SK-N-SH (cell line): Measurements from ENCODE around the gene GSTM3. TPM values are rescaled to one million over a fixed set of nuclear protein-coding genes. Genes with fewer than 3 reads are reported as not detected.
"Not testable (repeated sequence)": the region's sequence is repeated elsewhere in the genome, so short reads cannot be mapped to it uniquely, and the experiment has no call there.

Source experiments
- CTCF ChIA-PET: fragments of 300-600, 350-600 bp; formaldehyde crosslinking; extraction: SDS; loops from one replicate; lab custom pipeline; 2021; lab: Yijun Ruan, JAX
- POLR2A ChIA-PET: fragments of 350-600 bp; sonication (Branson Sonifier 250); formaldehyde crosslinking; extraction: SDS; loops from one replicate; lab custom pipeline; 2020; ENCODE audit warnings: antibody characterized with exemption, inconsistent platforms; lab: Yijun Ruan, JAX
- DNase-seq: peaks from one replicate; pipeline ENCODE4 v3.0.0; 2012
- H2AFZ ChIP-seq: fragments of 200-600 bp; sonication (generic); 2 replicates; pipeline ENCODE4 v1.8.1; 2016; ENCODE audit warnings: antibody characterized with exemption, mild to moderate bottlenecking, low read depth
- H3F3A ChIP-seq: fragments of 200-600 bp; sonication (generic); replicated peaks from 2 replicates; pipeline ENCODE3; 2016; ENCODE audit warnings: antibody characterized with exemption, mild to moderate bottlenecking; ENCODE audit not compliant: insufficient read depth
- H3K27ac ChIP-seq, 2 experiments: fragments of 200-500 bp in 1 of 2; fragments of 200-600 bp in 1 of 2; sonication (Bioruptor generic) in 1 of 2; sonication (generic), shearing (Covaris generic) in 1 of 2; 2 replicates each; pipeline versions ENCODE4 v1.5.1 to v1.6.1; 2014 to 2016; ENCODE audit warnings: low read depth in 2 of 2, inconsistent platforms in 1 of 2, low read length in 1 of 2, mild to moderate bottlenecking in 1 of 2, mixed read lengths in 1 of 2
- H3K27me3 ChIP-seq: fragments of 200-600 bp; sonication (generic), shearing (Covaris generic); 2 replicates; pipeline ENCODE4 v1.6.1; 2016; ENCODE audit warnings: mixed run types; ENCODE audit not compliant: insufficient read depth
- H3K36me3 ChIP-seq, 2 experiments: fragments of 200-500 bp in 1 of 2; fragments of 200-600 bp in 1 of 2; sonication (Bioruptor generic) in 1 of 2; sonication (generic) in 1 of 2; replicated peaks in 1 of 2; 2 replicates each; pipeline versions ENCODE3 to v1.5.1; 2014 to 2016; ENCODE audit warnings: low read length in 1 of 2, mild to moderate bottlenecking in 1 of 2; ENCODE audit not compliant: insufficient read depth in 2 of 2, control insufficient read depth in 1 of 2
- H3K4me1 ChIP-seq, 2 experiments: fragments of 200-500 bp in 1 of 2; fragments of 200-600 bp in 1 of 2; sonication (Bioruptor generic) in 1 of 2; sonication (generic), shearing (Covaris generic) in 1 of 2; 2 replicates each; pipeline versions ENCODE4 v1.5.1 to v1.6.1; 2014 to 2016; ENCODE audit warnings: low read depth in 1 of 2, low read length in 1 of 2, mixed run types in 1 of 2; ENCODE audit not compliant: insufficient read depth in 2 of 2, control insufficient read depth in 1 of 2
- H3K4me2 ChIP-seq: fragments of 200-600 bp; sonication (generic), shearing (Covaris generic); 2 replicates; pipeline ENCODE4 v1.6.1; 2017; ENCODE audit warnings: mixed run types
- H3K4me3 ChIP-seq, 2 experiments: fragments of 200-500 bp in 1 of 2; fragments of 200-600 bp in 1 of 2; sonication (Bioruptor generic) in 1 of 2; sonication (generic), shearing (Covaris generic) in 1 of 2; 2 replicates each; pipeline versions ENCODE4 v1.5.1 to v1.8.1; 2014 to 2016; ENCODE audit warnings: low read depth in 2 of 2, inconsistent platforms in 1 of 2, low read length in 1 of 2, mild to moderate bottlenecking in 1 of 2, mixed read lengths in 1 of 2, moderate library complexity in 1 of 2
- H3K79me2 ChIP-seq: fragments of 200-600 bp; sonication (generic); 2 replicates; pipeline ENCODE4 v1.8.1; 2017; ENCODE audit warnings: mild to moderate bottlenecking; ENCODE audit not compliant: insufficient read depth
- H3K9ac ChIP-seq: fragments of 200-600 bp; sonication (generic); 2 replicates; pipeline ENCODE4 v1.6.1; 2017; ENCODE audit warnings: mixed run types
- H3K9me2 ChIP-seq: fragments of 200-600 bp; sonication (generic); 2 replicates; pipeline ENCODE4 v1.6.1; 2017; ENCODE audit warnings: mixed run types
- H3K9me3 ChIP-seq: fragments of 200-600 bp; sonication (generic); 2 replicates; pipeline ENCODE4 v1.6.1; 2017; ENCODE audit warnings: mixed run types, mild to moderate bottlenecking, moderate library complexity
- H4K20me1 ChIP-seq: fragments of 200-600 bp; sonication (generic); 2 replicates; pipeline ENCODE4 v1.6.1; 2017; ENCODE audit warnings: mild to moderate bottlenecking, mixed run types; ENCODE audit not compliant: insufficient read depth
- FOXM1 ChIP-seq: IDR thresholded peaks from 2 replicates; pipeline ENCODE4 v1.4.0; 2012; ENCODE audit warnings: low read depth, mild to moderate bottlenecking
- GATA2 ChIP-seq: sonication (generic); formaldehyde crosslinking; IDR thresholded peaks from 2 replicates; pipeline ENCODE4 v1.5.0; 2020; ENCODE audit warnings: mild to moderate bottlenecking, missing genetic modification reagents
- JUND ChIP-seq: IDR thresholded peaks from 2 replicates; pipeline ENCODE4 v1.4.0; 2012
- PBX3 ChIP-seq: IDR thresholded peaks from 2 replicates; pipeline ENCODE4; 2012
- POLR2AphosphoS5 ChIP-seq: IDR thresholded peaks from 2 replicates; pipeline ENCODE4 v1.6.1; 2012; ENCODE audit warnings: low read depth, low read length
- RAD21 ChIP-seq: IDR thresholded peaks from 2 replicates; pipeline ENCODE4 v1.6.1; 2012; ENCODE audit warnings: mild to moderate bottlenecking, low read length
- SIN3A ChIP-seq: IDR thresholded peaks from 2 replicates; pipeline ENCODE4 v1.6.1; 2012; ENCODE audit warnings: low read depth, mild to moderate bottlenecking, low read length, moderate library complexity, borderline replicate concordance
- YY1 ChIP-seq: IDR thresholded peaks from 2 replicates; pipeline ENCODE4 v1.4.0; 2012; ENCODE audit warnings: low read depth, mild to moderate bottlenecking
- WGBS: methylation state at CpG from one replicate; pipeline ENCODE4 v1.1.6; 2017; ENCODE audit warnings: low lambda C conversion rate; 5-methylcytosine and 5-hydroxymethylcytosine counted together
- polyA plus RNA-seq, 3 experiments: library from polyadenylated mRNA; depleted of rRNA; stranded (reverse); fragments of >200 nt; gene quantifications; 2 replicates each; pipeline ENCODE4 v1.2.3, GENCODE V29; 2012
- TF ChIP-seq, protein P1 (sequence below): fragments of 150-350 bp; IDR thresholded peaks from 2 replicates; pipeline ENCODE4 v1.6.1; 2016; ENCODE audit warnings: mild to moderate bottlenecking, low read depth, low read length

GSTM3 gene
- polyA plus RNA-seq, 1 of the 3 experiments (the other 2 are of a cell fraction), result 86.6 TPM

GRCh38 chr1:109756848-109757521 is 16.1 kb upstream of the GSTM3 start:
- Histone ChIP-seq H3K27me3 (no peaks in the 10 kb centered on the region), H3K4me1 (peaks cover 0 to 13% of the 10 kb centered on the region in 2 experiments; a peak in 1 of 4 replicates), H2AFZ (no peak overlapping the region), H3K9me3 (no peaks in the 10 kb centered on the region), H3K9ac (no peak overlapping the region), H3K79me2 (no peaks in the 10 kb centered on the region), H4K20me1 (no peaks in the 10 kb centered on the region), H3F3A (no peaks in the 10 kb centered on the region)
- no peak for TF ChIP-seq YY1
- TF ChIP-seq, protein P1, sequence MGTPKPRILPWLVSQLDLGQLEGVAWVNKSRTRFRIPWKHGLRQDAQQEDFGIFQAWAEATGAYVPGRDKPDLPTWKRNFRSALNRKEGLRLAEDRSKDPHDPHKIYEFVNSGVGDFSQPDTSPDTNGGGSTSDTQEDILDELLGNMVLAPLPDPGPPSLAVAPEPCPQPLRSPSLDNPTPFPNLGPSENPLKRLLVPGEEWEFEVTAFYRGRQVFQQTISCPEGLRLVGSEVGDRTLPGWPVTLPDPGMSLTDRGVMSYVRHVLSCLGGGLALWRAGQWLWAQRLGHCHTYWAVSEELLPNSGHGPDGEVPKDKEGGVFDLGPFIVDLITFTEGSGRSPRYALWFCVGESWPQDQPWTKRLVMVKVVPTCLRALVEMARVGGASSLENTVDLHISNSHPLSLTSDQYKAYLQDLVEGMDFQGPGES, result no peak
- no peak for TF ChIP-seq JUND
- TF ChIP-seq RAD21, result no peak
- no peak for TF ChIP-seq SIN3A
- no peak for TF ChIP-seq GATA2 (CRISPR knock-in tag)
- no peak for TF ChIP-seq POLR2AphosphoS5
- TF ChIP-seq FOXM1, result no peak
- no peak for TF ChIP-seq PBX3
- TF ChIP-seq, all 33 proteins: peak for 0
- POLR2A ChIA-PET, result no interaction called here
- H3K27ac ChIP-seq, result no peak overlapping the region
- WGBS, result 81% methylated on average over 5 of the region's 7 CpGs
- CTCF ChIA-PET, result interaction anchor here (0.9 to 1.9 kb wide), 4 partner anchors 16 to 227 kb away, joined by 3 to 7 read pairs (median 4); partner anchors contain the start of gene AHCYL1
- no peak overlapping the region for H3K4me2 ChIP-seq
- no peak for DNase-seq
- no peaks in the 10 kb centered on the region for H3K9me2 ChIP-seq
- H3K4me3 ChIP-seq, result no peak overlapping the region
- no peaks in the 10 kb centered on the region for H3K36me3 ChIP-seq

DNA sequence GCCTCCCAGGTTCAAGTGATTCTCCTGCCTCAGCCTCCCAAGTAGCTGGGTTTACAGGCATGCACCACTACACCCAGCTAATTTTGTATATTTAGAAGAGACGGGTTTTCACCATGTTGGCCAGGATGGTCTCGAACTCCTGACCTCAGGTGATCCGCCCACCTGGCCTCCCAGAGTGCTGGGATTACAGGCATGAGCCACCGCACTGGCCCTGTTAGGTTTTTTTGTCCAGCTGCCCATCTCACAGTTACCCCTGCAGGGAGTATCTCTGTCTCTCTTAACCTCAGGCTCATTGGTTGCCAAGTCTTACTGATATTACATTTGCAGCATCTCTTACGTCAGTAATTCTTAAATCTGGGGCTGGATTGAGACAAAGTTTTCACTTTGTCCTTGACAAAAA is 15.5 kb upstream of the GSTM3 start:
- H3K9me2 ChIP-seq, POLR2A ChIA-PET, H3K79me2 ChIP-seq, H4K20me1 ChIP-seq, H2AFZ ChIP-seq, H3K36me3 ChIP-seq, H3K27me3 ChIP-seq, H3K9me3 ChIP-seq, DNase-seq, H3K27ac ChIP-seq, H3K4me3 ChIP-seq, H3K4me1 ChIP-seq, H3F3A ChIP-seq, H3K4me2 ChIP-seq, H3K9ac ChIP-seq: not testable (repeated sequence)
- CTCF ChIA-PET, result interaction anchor here (1.0 to 1.9 kb wide), 3 partner anchors 20 to 228 kb away, joined by 3 to 7 read pairs (median 4); partner anchors contain the start of gene AHCYL1
- 79% methylated on average over 5 of the region's 5 CpGs for WGBS
